ENCODE results near the gene GNPTG. TPM values are rescaled to one million over a fixed set of nuclear protein-coding genes. Genes with fewer than 3 reads are reported as not detected.

Gene GNPTG
- total and polyA plus RNA-seq, 2 of the 13 experiments (the other 11 are each of a cell fraction or from before 2014, with no cell fraction given), result 22.7 to 71.1 TPM

GRCh38 chr16:1379304-1380076 is 27.8 kb downstream of the GNPTG start (continued):
- TF ChIP-seq ZNF121 (CRISPR knock-in tag; IDR thresholded peaks at IDR 0.05) (0 out of 2 replicates have a peak, but pooled peaks have one; percentile 22), KDM4B (CRISPR knock-in tag; IDR thresholded peaks at IDR 0.05) (no peak), ZHX1 (CRISPR knock-in tag; IDR thresholded peaks at IDR 0.05; ENCODE audit: low read depth) (no peak), ZNF562 (CRISPR knock-in tag; IDR thresholded peaks at IDR 0.05; ENCODE audit: borderline replicate concordance) (no peak), ZNF558 (CRISPR knock-in tag; IDR thresholded peaks at IDR 0.05; ENCODE audit: borderline replicate concordance) (no peak), ZNF652 (CRISPR knock-in tag; IDR thresholded peaks at IDR 0.05; ENCODE audit: borderline replicate concordance, low read depth) (no peak), KAT8 (CRISPR knock-in tag; IDR thresholded peaks at IDR 0.05) (no peak), IKZF4 (CRISPR knock-in tag; IDR thresholded peaks at IDR 0.05; ENCODE audit: borderline replicate concordance, low read depth, not compliant biosample characterization) (peak; percentile 21), ZNF83 (CRISPR knock-in tag; IDR thresholded peaks at IDR 0.05; ENCODE audit: borderline replicate concordance) (no peak), BHLHE40 (IDR thresholded peaks at IDR 0.05; ENCODE audit: low read length) (peak; percentile 72; the same call in 1 of the 2 replicates), PLRG1 (conservative IDR thresholded peaks at IDR 0.05) (no peak), PHF21A (CRISPR knock-in tag; IDR thresholded peaks at IDR 0.05) (no peak), MTA1 (CRISPR knock-in tag; IDR thresholded peaks at IDR 0.05; ENCODE audit: borderline replicate concordance) (0 out of 2 replicates have a peak, but pooled peaks have one; percentile 17), MZF1 (CRISPR knock-in tag; IDR thresholded peaks at IDR 0.05; ENCODE audit: borderline replicate concordance) (no peak), MBNL3 (CRISPR knock-in tag; conservative IDR thresholded peaks at IDR 0.05) (no peak)
- TF ChIP-seq, protein P1, sequence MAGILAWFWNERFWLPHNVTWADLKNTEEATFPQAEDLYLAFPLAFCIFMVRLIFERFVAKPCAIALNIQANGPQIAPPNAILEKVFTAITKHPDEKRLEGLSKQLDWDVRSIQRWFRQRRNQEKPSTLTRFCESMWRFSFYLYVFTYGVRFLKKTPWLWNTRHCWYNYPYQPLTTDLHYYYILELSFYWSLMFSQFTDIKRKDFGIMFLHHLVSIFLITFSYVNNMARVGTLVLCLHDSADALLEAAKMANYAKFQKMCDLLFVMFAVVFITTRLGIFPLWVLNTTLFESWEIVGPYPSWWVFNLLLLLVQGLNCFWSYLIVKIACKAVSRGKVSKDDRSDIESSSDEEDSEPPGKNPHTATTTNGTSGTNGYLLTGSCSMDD (CRISPR knock-in tag; IDR thresholded peaks at IDR 0.05), result no peak
- TF ChIP-seq, protein P2, sequence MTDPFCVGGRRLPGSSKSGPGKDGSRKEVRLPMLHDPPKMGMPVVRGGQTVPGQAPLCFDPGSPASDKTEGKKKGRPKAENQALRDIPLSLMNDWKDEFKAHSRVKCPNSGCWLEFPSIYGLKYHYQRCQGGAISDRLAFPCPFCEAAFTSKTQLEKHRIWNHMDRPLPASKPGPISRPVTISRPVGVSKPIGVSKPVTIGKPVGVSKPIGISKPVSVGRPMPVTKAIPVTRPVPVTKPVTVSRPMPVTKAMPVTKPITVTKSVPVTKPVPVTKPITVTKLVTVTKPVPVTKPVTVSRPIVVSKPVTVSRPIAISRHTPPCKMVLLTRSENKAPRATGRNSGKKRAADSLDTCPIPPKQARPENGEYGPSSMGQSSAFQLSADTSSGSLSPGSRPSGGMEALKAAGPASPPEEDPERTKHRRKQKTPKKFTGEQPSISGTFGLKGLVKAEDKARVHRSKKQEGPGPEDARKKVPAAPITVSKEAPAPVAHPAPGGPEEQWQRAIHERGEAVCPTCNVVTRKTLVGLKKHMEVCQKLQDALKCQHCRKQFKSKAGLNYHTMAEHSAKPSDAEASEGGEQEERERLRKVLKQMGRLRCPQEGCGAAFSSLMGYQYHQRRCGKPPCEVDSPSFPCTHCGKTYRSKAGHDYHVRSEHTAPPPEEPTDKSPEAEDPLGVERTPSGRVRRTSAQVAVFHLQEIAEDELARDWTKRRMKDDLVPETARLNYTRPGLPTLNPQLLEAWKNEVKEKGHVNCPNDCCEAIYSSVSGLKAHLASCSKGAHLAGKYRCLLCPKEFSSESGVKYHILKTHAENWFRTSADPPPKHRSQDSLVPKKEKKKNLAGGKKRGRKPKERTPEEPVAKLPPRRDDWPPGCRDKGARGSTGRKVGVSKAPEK (CRISPR knock-in tag; IDR thresholded peaks at IDR 0.05; ENCODE audit: borderline replicate concordance), result no peak
- TF ChIP-seq, protein P3, sequence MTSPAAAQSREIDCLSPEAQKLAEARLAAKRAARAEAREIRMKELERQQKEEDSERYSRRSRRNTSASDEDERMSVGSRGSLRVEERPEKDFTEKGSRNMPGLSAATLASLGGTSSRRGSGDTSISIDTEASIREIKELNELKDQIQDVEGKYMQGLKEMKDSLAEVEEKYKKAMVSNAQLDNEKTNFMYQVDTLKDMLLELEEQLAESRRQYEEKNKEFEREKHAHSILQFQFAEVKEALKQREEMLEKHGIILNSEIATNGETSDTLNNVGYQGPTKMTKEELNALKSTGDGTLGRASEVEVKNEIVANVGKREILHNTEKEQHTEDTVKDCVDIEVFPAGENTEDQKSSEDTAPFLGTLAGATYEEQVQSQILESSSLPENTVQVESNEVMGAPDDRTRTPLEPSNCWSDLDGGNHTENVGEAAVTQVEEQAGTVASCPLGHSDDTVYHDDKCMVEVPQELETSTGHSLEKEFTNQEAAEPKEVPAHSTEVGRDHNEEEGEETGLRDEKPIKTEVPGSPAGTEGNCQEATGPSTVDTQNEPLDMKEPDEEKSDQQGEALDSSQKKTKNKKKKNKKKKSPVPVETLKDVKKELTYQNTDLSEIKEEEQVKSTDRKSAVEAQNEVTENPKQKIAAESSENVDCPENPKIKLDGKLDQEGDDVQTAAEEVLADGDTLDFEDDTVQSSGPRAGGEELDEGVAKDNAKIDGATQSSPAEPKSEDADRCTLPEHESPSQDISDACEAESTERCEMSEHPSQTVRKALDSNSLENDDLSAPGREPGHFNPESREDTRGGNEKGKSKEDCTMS (CRISPR knock-in tag; conservative IDR thresholded peaks at IDR 0.05), result no peak
- TF ChIP-seq, protein P4, sequence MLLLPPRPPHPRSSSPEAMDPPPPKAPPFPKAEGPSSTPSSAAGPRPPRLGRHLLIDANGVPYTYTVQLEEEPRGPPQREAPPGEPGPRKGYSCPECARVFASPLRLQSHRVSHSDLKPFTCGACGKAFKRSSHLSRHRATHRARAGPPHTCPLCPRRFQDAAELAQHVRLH (CRISPR knock-in tag; IDR thresholded peaks at IDR 0.05; ENCODE audit: borderline replicate concordance, low read depth), result no peak
